ENCODE measurements around the gene PRKD1.
A peak's percentile ranks its signal among the peaks of the same experiment; 100 is the strongest.

PRKD1 gene

GRCh38 chr14:29668201-29668600 is 259.4 kb downstream of the PRKD1 start:
- no peak for DNase-seq

- DNase-seq = no peak
These were observed 263.1 kb downstream of the PRKD1 start for GRCh38 chr14:29664515-29664914.

DNA sequence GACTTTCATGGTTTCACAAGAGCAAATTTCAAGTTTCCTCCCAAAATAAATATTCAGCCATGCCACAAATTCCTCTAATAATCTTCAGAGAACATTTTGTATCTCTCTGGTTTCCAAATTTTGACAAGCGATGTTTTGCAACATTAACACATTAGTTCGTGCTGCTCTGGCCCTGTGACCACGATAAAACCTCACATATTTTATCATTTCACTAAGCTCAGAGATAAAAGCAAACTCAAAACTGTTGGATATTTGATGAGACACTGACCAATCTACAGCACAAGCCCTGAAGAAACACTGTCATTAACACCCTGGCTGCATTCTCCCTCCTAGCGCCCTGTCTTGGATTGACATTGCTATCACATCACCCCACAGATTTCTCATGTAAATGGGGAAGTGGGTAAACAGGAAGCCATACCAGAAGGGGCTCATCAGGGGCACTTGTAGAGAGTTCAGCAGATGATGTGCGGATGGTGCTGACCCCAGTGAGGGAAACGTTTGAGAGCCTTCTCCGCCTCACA is 264.3 kb downstream of the PRKD1 start:
- no peak for DNase-seq

DNA sequence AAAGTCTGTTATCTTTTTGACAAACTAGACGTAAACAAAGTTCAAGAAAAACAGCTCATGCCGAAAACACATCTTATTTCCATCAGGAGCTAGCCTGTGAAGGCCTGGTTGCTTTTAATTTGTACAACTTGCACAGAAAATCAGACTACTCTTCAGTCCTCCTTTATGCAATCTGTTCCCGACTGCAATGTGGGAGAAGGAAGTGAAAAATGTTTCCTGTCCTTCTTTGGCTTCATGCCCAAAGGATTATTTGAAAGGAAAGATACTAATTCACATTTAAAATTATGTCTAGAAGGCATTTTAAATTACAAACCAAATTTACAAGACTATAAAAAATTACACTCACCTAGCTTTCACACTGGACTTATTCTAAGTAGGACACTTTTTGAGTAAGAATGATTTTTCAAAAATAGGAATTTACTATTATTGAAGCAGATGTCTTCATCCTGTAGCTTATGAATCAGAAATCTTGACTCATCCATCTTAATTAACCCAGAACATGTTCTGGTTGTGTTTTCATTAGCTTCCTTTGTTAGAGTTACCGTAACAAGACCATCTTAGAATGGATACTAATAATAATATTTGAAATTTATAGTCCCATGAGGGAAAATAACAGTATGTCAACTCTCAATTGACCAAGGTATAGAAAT is 272.6 kb downstream of the PRKD1 start:
- DNase-seq = no peak

GRCh38 chr14:29653303-29653702 is 274.3 kb downstream of the PRKD1 start:
- no peak for DNase-seq

DNA sequence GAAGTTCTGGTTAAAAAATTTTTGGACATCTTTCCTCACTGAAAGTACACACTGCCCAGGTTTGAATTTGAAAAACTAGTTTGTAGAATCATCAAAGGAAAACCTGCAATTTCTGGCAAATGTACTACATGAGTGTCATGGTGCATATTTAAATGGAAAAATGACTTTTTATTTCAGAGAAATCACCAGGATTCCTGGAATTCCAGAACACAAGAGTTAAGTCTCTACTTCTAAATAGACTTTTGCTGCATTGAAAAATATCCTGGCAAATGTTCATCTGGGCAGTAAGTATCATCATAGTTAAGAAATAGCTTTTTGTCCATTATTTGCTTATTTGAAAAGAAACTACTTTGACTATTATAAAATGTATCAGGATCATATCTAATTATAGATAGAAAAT is 275.1 kb downstream of the PRKD1 start:
- no peak for DNase-seq

DNA sequence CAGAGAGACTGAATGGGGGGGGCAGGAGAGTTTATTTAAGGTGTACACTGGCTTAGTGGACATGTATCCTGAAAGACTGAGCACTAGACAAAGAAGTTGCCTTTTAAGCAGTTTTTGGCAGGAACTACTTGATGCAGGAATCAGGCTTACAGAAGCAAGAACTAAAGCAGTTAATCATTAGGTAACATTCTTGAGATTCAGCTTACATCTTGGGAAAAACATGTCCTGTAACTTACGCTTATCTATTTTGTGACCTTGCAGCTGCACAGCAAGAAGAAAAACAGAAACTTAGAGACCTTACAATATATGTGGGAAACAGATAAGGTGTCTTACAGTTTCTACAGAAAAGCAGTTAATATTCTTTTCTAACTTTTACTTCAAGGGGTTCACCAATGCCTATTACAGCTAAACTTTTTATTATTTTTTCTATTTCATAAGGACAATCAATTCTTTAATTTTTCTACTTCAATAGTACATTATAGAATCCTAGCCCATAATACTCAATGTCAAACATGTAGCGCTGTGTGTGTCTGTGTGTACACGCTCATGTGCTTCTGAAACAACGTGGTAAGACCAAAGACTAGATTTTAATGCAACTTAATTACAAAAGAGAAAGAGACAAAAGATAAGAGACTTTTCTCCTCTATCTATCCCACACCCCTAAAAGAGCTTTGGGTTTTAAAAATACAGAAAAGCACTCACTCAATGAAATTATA is 276.9 kb downstream of the PRKD1 start:
- DNase-seq = no peak

DNA sequence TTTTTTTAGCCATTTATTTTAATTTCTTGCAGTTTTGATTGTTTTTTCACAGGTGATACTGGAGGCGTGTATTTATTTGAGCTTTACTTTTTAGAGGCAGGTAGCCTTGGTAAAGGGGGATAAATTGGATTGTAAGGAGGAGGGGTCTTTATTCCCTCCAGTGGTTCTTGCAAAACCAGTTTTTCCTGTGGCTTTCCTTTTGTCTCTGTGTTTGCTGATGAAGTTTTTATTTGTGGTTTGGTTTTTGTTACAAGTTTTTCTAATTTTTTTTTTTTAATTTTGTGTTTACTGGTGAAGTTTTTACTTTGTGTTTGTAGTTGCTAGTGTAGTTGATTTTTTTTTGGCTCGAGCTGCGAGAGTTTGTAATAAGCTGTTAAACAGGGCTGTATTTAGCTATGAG is 278.5 kb downstream of the PRKD1 start:
- no peak for DNase-seq

DNA sequence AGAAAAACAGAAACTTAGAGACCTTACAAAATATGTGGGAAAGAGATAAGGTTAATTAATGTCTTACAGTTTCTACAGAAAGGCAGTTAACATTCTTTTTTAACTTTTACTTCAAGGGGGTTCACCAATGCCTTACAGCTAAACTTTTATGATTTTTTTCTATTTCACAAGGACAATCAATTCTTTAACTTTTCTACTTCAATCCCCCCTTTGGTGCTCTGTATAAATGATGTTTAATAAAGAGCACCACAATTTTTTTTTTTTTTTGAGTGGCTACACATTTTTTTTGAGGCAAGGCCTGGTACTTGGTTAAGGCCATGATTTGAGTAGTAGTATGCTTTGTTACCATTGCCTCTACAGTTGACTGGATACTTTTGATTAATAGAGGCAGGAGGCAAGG is 279.6 kb downstream of the PRKD1 start:
- DNase-seq = no peak

GRCh38 chr14:29645117-29645516 is 282.5 kb downstream of the PRKD1 start:
- DNase-seq = no peak

DNA sequence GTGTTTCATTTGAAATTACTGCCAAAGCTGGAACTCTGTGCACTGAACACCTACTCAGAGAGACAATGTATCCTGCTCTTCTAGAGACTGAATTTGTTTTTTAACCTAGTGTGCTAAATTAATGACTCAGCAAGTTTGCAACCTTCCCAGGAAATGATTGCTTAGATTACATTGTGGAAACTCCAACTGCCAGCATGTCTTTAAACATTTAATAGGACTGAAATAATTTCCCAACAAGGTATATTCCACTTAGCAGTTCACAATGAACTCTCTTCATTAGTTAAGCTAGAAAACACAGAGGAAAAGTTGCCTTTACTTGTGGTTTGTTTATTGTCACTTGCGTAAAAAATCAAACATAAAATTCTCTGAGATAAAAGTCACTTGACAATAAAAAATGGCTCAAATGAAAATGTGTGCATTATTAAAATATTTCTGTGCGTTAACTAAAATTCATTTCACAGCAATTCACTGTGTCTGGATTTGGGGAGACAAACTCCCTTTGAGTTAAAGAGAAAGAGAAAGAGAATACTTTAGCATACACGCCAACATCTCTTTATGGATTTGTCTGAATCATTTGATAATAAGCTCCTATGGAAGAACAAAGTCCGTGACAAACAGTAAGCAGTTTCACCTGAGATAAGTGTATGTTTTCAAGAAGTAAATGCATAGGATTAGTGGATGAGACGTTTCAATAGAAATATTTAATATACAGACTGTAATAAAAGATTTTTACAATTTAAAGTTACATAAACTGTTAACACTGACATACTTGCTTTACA is 284.0 kb downstream of the PRKD1 start:
- peak; percentile 13 for DNase-seq

DNA sequence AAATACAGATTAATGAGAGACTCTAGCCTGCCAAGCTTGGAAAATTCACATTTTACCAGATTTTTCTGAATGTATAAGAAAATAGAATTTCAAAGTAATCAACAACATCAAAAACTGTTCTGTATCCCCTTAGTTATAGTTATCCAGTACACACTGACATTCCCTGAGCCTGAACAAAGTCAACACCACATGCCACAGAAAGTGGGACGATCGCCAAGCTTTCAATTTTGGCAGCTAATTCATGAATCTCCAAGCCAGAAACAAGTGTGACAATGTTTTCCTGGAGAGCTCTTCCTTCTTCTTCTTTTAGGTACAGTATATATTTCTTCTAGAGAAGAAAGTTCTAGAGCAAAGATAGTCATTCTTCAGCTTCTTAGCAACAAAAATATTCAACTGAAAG is 290.2 kb downstream of the PRKD1 start:
- peak; percentile 82 for DNase-seq

DNA sequence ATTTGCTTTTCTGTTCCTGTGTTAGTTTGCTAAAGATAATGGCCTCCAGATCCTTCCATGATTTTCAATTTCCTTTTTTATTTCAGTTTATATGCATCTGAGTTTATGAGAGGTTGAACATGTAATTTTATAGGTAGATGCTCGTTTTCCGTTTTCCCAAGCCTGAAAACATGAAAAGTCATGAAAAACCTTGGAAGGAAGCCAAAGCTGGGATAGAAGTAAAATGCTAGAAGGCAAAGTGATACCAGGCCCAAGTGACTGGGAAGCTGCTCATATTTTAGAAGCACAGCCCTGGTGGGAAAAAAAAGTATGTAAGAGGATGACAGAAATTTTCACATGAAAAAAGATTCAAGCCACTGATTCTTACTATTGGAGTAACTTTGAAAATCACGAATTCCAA is 290.8 kb downstream of the PRKD1 start:
- no peak for DNase-seq

DNA sequence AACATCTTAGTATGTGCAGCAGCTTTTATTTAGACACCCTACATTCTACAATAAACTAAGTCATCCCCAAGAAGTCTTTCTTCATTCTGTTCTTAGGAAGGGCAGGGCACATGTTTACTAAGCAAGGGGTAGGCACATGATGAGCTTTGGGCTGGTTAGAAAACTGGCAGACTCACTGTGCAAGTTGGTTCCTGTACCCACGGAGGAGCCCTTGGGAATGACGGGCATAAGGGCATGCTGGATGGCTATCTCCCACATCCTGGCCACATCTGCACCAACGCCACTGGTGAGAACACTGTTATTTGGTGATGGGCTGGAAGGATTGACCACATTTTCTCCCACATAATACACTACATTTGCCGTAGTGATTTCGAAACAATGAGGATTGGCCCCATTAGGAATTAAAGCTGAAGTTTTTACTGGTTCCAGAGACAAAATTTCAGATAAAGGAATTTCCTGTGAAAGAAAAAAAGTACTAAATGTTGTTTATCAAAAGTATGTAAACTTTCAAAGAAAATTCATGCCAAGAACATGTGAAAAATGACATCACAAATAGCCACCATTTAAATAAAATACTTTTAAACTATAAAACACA is 297.0 kb downstream of the PRKD1 start:
- no peak for DNase-seq

- DNase-seq = peak; percentile 9
These were observed 297.8 kb downstream of the PRKD1 start for GRCh38 chr14:29629839-29630238.

DNA sequence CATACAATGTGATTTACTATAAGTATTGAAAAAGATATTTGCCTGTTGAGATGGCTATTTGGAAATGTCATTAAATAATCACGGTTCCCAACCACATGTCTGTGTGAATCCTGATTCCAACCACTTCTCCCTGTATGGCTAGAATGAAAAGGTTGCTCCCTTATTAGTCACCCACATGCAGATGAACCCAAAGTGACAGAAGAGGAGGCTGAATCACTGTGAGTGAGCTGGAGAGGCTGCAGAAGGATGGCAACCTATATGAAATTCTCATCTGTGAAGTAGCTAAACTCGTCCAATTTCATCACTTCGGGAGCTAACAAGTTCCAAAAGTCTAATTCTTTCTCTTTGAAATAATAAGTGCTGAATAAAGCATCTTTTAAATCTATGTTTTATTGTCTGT is 300.5 kb downstream of the PRKD1 start:
- DNase-seq = peak; percentile 22

DNA sequence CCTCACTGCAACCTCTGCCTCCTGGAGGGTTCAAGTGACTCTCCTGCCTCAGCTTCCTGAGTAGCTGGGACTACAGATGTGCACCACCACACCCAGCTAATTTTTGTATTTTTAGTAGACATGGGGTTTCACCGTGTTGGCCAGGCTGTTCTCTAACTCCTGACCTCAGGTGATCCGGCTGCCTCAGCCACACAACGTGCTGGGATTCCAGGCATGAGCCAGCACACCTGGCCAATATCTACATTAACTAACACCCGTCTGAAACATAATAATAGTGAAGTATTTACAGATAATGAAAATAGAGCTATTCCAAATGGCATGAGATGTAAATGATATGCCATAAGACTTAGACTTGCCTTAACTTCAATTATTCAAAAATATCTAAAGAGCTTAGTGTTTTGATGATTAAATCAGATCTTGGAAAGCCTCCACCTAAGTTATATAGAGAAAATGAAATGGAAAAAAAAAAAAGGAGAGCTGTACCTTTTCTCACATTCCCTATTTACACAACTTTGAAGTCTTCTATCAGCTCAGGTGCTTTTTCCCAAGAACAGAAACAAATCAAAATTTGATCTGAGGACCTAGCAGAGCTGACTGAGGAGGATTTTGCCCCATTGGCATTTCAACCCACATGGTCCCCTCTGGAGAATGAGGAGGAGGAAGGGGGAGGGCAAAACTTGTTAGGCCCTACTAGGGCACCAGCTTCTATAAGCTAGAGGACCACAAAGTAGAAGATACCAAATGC is 309.2 kb downstream of the PRKD1 start:
- DNase-seq = no peak

DNA sequence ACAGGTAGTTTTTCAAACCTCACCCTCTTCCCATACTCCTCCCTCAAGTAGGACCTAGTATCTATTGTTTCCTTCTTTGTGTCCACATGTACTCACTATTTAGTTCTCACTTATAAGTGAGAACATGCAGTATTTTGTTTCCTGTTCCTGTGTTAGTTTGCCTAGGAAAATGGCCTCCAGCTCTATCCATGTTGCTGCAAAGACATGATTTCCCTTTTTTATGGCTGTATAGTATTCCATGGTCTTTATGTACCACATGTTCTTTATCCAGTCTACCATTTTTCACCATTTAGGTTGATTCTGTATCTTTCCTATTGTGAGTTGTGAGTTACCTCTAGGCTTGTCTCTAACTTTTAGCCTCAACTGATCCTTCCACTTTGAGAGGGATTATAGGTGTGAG is 310.7 kb downstream of the PRKD1 start:
- no peak for DNase-seq

- no peak for DNase-seq
These were observed 318.8 kb downstream of the PRKD1 start for GRCh38 chr14:29608861-29609260.

DNA sequence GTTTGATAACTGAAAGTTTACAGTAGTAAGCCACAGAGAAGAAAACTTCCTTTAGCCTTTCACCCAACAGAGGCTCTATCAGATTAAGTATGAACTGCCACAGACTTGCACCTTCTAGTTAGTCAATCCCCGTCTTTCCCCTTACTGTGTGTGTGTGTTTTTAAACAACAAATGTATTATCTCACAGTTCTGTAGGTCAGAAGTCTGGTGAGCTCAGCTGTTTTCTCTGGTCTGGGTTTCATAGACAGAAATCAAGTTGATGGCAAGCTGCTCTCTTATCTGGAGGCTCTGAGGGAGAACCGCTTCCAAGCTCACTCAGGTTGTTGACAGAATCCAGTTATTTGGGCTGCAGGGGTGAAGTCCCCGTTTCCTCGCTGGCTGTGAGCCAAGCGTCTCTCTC is 320.5 kb downstream of the PRKD1 start:
- no peak for DNase-seq

GRCh38 chr14:29603696-29604095 is 324.0 kb downstream of the PRKD1 start:
- DNase-seq = no peak

GRCh38 chr14:29601616-29602015 is 326.0 kb downstream of the PRKD1 start:
- DNase-seq = no peak

Data from fibroblast of skin of scalp (primary cell).